Thyroid gland (tissue), 4 donors: ENCODE measurements around the gene BLTP3A.

Experiments used
- CTCF ChIP-seq, 6 experiments: fragments of 200-600 bp in 3 of 6; fragments of 450-650 bp in 3 of 6; sonication (generic) in 3 of 6; IDR thresholded peaks; one replicate each; pipeline ENCODE4 v1.5.1; 2016 to 2019; ENCODE audit warnings: antibody characterized with exemption in 6 of 6, mild to moderate bottlenecking in 2 of 6, inconsistent platforms in 1 of 6, moderate library complexity in 1 of 6
- POLR2A ChIP-seq, 2 donors: fragments of 450-650 bp; IDR thresholded peaks; one replicate each; pipeline ENCODE4 v1.6.1; 2017; ENCODE audit warnings: antibody characterized with exemption in 2 of 2, mild to moderate bottlenecking in 2 of 2, moderate library complexity in 1 of 2

- TF ChIP-seq CTCF (IDR thresholded peaks at IDR 0.05) = no peak
- no peak for TF ChIP-seq POLR2A (IDR thresholded peaks at IDR 0.05)
Observed at GRCh38 chr6:34816635-34817301, 24.9 kb downstream of the BLTP3A start.
